Measurements from ENCODE around the gene ETS2. TPM values are rescaled to one million over a fixed set of nuclear protein-coding genes. Genes with fewer than 3 reads are reported as not detected.
A peak's percentile ranks its signal among the peaks of the same experiment; 100 is the strongest.

The ETS2 gene
- total RNA-seq, 4 donors from 2014 or later, result 72.6 to 147 (median 98.5) TPM

GRCh38 chr21:38768471-38769063, 37.2 kb upstream of the ETS2 start:
- no peaks in the 10 kb centered on the region for H3K4me1 ChIP-seq
- H3K9me3 ChIP-seq, result no peaks in the 10 kb centered on the region
- H3K27ac ChIP-seq, result peak overlapping the region in 1 of 2 donors; percentile 51
- no peak for DNase-seq
- no peak overlapping the region for H3K4me3 ChIP-seq
- TF ChIP-seq CTCF (IDR thresholded peaks at IDR 0.05), result no peak
- no peak for TF ChIP-seq POLR2A (IDR thresholded peaks at IDR 0.05)
- H3K27me3 ChIP-seq, result no peaks in the 10 kb centered on the region
- H3K36me3 ChIP-seq, result no peaks in the 10 kb centered on the region
- intact Hi-C loops (cut with DNase I; ENCODE audit: low total_unique reads), result no loop called here

- peak overlapping the region in 1 of 2 donors; percentile 51 for H3K27ac ChIP-seq
- no peaks in the 10 kb centered on the region for H3K36me3 ChIP-seq
- intact Hi-C loops (cut with DNase I; ENCODE audit: low total_unique reads), result no loop called here
- H3K9me3 ChIP-seq, result no peaks in the 10 kb centered on the region
- H3K27me3 ChIP-seq, result no peaks in the 10 kb centered on the region
- peaks cover 0 to 5% of the 10 kb centered on the region in 2 donors for H3K4me1 ChIP-seq
- no peak overlapping the region for H3K4me3 ChIP-seq
- no peak for TF ChIP-seq POLR2A (IDR thresholded peaks at IDR 0.05)
- no peak for TF ChIP-seq CTCF (IDR thresholded peaks at IDR 0.05)
- no peak for DNase-seq
These were observed 36.4 kb upstream of the ETS2 start for GRCh38 chr21:38769191-38769780.

GRCh38 chr21:38770660-38771059, 35.1 kb upstream of the ETS2 start:
- peaks cover 0 to 5% of the 10 kb centered on the region in 2 donors for H3K4me1 ChIP-seq
- no peak for DNase-seq
- no peaks in the 10 kb centered on the region for H3K9me3 ChIP-seq
- H3K27me3 ChIP-seq, result no peaks in the 10 kb centered on the region
- no peak for TF ChIP-seq CTCF (IDR thresholded peaks at IDR 0.05)
- no peak for TF ChIP-seq POLR2A (IDR thresholded peaks at IDR 0.05)
- intact Hi-C loops (cut with DNase I; ENCODE audit: low total_unique reads), result no loop called here
- H3K27ac ChIP-seq, result no peak overlapping the region
- H3K4me3 ChIP-seq, result no peak overlapping the region
- H3K36me3 ChIP-seq, result no peaks in the 10 kb centered on the region

GRCh38 chr21:38771536-38771935, 34.2 kb upstream of the ETS2 start:
- intact Hi-C loops (cut with DNase I; ENCODE audit: low total_unique reads), result no loop called here
- TF ChIP-seq CTCF (IDR thresholded peaks at IDR 0.05) (no peak), POLR2A (IDR thresholded peaks at IDR 0.05) (no peak)
- Histone ChIP-seq H3K27ac (no peak overlapping the region), H3K36me3 (no peaks in the 10 kb centered on the region), H3K9me3 (no peaks in the 10 kb centered on the region), H3K4me1 (peaks cover 0 to 5% of the 10 kb centered on the region in 2 donors), H3K4me3 (no peak overlapping the region), H3K27me3 (no peaks in the 10 kb centered on the region)
- DNase-seq, result no peak

GRCh38 chr21:38772646-38773045, 33.1 kb upstream of the ETS2 start:
- peaks cover 0 to 5% of the 10 kb centered on the region in 2 donors for H3K4me1 ChIP-seq
- no peaks in the 10 kb centered on the region for H3K9me3 ChIP-seq
- H3K36me3 ChIP-seq, result no peaks in the 10 kb centered on the region
- H3K27ac ChIP-seq, result no peak overlapping the region
- intact Hi-C loops (cut with DNase I; ENCODE audit: low total_unique reads), result no loop called here
- H3K4me3 ChIP-seq, result no peak overlapping the region
- TF ChIP-seq CTCF (IDR thresholded peaks at IDR 0.05), result no peak
- no peak for TF ChIP-seq POLR2A (IDR thresholded peaks at IDR 0.05)
- DNase-seq, result no peak
- H3K27me3 ChIP-seq, result no peaks in the 10 kb centered on the region
